HAP-1 (cell line): ENCODE measurements around the gene THRB.

Experiments used
- DNase-seq, 2 experiments: peaks; one replicate each; pipeline ENCODE4 v3.0.0-alpha.2; 2016 to 2020; ENCODE audit warnings: low spot score in 2 of 2
- H3K27me3 ChIP-seq: fragments of 250-450 bp; sonication (Bioruptor Pico); 2 replicates; pipeline ENCODE4 v1.5.1; 2020; ENCODE audit warnings: low read depth, mild to moderate bottlenecking, moderate library complexity
- H3K36me3 ChIP-seq: fragments of 250-450 bp; sonication (Bioruptor Pico); replicated peaks from 2 replicates; pipeline ENCODE4 v1.5.1; 2020; ENCODE audit warnings: mild to moderate bottlenecking
- H3K4me1 ChIP-seq: fragments of 250-450 bp; sonication (Bioruptor Pico); 2 replicates; pipeline ENCODE4 v1.5.1; 2020; ENCODE audit warnings: mild to moderate bottlenecking
- H3K4me3 ChIP-seq: fragments of 250-450 bp; sonication (Bioruptor Pico); 2 replicates; pipeline ENCODE4 v1.5.1; 2020; ENCODE audit warnings: mild to moderate bottlenecking, moderate library complexity
- H3K9me3 ChIP-seq: fragments of 250-450 bp; sonication (Bioruptor Pico); 2 replicates; pipeline ENCODE4 v1.5.1; 2020; ENCODE audit warnings: mild to moderate bottlenecking, moderate library complexity
- in situ Hi-C: fragments of 300-500 bp; cut with MboI; formaldehyde crosslinking; loops from 3 replicates; pipeline ENCODE4 v1.14.3; 2020; ENCODE audit warnings: low sequenced_read_pairs, inconsistent platforms, mixed read lengths

THRB gene

DNA sequence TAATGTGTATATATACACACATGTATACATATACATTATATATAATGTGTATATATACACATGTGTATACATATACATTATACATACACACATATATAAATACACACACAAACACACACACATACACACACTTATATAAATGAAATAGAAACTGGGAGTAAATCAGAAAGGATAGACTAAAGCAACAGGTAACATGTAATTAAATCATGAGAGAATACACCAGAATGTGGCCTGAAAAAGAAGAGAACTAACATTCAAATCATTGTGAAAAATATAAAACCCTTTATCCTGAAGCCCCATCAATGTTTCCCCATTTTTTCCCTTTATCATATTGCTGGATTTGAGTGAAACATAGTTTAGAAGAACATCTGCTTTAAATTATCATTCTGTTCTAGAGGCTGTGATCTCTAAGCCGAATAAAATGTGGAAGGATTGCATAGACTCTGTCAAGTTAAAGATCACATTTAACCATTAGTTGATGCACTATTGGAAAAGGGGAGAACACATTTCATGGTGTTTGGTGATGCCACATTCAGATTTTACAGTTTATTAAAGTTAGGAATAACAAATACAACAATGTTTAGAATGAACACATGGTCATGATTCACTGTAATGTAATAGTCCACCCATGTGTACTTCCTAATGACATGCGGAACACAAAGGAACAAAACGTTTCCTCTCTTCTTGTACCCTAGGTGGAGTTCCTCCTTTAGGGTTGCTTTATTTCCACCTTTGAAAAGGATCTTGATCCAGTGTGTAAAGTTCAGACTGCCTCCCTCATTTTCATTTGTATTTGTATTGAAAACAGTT lies 12.5 kb upstream of the THRB start:
- Histone ChIP-seq H3K36me3 (no peaks in the 10 kb centered on the region), H3K9me3 (no peaks in the 10 kb centered on the region), H3K4me1 (peaks cover 6% of the 10 kb centered on the region; the same call in 1 of the 2 replicates), H3K4me3 (no peak overlapping the region), H3K27me3 (no peaks in the 10 kb centered on the region)
- DNase-seq = no peak
- in situ Hi-C loops = no loop called here

DNA sequence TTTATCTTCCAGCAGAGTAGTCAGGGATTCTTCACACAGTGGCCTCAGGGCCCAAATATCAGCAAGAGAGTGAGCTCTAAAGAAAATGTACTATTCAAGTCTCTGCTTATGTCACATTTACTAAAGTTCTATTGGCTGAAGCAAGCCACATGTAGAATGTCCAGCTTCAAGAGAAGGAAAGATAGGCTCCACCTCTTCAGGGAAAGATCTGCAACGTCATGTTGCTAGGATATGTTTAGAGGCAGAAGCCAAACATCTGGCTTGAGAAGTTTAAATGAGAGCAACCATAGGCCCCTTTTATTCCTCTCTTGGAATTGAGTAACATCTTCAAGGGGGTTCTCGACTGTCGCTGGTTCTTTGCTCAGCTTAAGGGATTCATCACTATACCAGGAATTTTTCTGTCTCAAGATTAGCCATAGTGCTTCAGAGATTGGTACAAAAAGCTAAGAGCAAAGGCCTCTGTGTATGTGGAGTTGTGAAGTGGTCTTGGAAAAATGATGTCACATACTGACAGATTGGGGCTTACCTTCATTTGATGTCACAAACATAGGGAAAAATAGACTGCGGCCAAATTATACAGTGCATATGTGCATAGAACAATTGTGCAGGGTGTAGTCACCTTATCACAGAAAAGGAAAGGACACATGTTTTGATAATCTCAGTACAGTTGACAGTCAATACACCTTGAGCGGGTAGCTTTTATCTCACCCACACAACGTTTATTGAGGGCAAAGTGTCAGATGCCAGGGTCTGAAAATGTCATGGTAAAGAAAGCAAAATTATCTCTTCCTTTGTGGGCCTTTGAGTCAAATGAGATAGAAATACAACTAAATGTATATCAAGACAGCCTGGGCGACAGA lies 11.3 kb upstream of the THRB start:
- Histone ChIP-seq H3K36me3 (no peaks in the 10 kb centered on the region), H3K9me3 (no peaks in the 10 kb centered on the region), H3K4me3 (no peak overlapping the region), H3K27me3 (no peaks in the 10 kb centered on the region), H3K4me1 (peaks cover 6% of the 10 kb centered on the region; the same call in 1 of the 2 replicates)
- no peak for DNase-seq
- in situ Hi-C loops = no loop called here

DNA sequence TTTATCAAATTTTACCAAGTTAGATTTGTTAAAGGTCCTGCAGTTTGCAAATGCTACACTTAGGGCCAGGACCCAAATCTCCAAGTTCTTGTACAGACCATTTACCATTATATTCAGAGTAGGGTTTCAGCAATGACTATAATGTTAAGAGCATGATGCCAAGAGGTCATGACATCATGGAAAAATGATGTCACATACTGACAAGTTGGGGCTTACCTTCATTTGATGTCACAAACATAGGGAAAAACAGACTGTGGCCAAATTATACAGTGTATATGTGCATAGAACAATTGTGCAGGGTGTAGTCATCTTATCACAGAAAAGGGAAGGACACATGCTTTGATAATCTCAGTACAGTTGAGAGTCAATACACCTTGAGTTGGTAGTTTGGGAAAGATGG lies 10.1 kb upstream of the THRB start:
- H3K4me1 ChIP-seq = peaks cover 6% of the 10 kb centered on the region; the same call in 1 of the 2 replicates
- no peak for DNase-seq
- in situ Hi-C loops = no loop called here
- H3K4me3 ChIP-seq = no peak overlapping the region
- H3K36me3 ChIP-seq = no peaks in the 10 kb centered on the region
- H3K9me3 ChIP-seq = no peaks in the 10 kb centered on the region
- H3K27me3 ChIP-seq = no peaks in the 10 kb centered on the region

DNA sequence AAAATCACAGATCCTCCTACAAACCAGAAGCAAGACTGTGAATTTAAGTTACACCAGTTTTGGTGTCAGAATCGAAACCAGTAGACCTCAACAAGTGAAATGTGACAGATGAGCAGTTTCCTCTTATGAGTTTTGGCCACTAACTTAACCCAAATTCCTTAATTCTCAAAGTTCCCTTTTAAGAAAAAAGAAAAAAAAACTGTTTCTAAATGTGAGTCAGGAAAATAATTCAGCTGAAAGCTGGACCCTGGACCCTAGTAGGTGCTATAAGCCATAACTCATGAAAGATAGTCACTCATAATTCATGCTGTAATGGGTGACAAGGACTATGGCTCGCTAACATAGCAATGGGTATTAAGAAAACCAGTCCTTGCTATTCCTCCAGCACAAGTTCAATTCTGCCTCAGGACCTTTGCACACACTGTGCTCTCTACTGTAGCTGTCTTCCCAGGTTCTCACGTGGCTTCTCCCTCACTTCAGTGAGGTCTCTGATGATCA lies 9.0 kb upstream of the THRB start:
- Histone ChIP-seq H3K9me3 (no peaks in the 10 kb centered on the region), H3K4me3 (no peak overlapping the region), H3K4me1 (peaks cover 12% of the 10 kb centered on the region), H3K36me3 (no peaks in the 10 kb centered on the region), H3K27me3 (no peaks in the 10 kb centered on the region)
- no peak for DNase-seq
- in situ Hi-C loops = no loop called here

DNA sequence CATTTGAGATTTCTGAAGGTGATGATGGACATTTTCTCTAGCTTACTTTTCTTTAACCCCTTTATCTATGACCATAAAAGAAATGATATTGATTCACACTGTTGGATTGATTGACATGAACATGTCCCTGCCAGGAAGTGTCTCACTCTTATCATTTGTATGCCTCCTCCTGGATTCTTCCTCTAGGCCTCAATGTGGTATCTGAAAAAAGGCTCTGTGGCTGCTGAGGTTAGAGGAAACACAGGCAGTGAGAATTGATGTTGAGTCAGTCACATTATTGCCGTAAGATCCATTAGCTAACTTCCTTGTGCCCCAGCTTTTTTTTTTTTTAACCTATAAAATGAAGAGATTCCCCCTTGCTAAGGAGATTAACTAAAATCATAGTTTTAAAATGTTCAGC lies 8.0 kb upstream of the THRB start:
- no peak for DNase-seq
- in situ Hi-C loops = no loop called here

DNA sequence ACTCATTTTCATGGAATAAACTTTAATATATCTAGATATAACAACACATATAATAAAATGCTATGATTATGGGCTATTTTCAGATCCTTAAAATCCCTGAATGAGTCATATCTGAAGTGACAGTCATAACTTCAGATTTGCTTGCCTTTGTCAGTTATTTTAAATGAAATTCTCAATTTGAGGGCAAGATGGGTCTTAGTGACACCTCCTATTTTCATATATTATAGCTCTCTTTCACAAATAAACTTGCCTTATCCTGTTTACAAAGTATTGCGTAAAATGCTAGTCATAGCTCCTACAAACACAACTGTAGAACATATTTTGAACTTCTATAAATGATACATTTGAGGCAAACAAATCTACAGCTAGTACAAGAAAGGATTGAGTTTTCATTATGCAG lies 6.2 kb upstream of the THRB start:
- no peak overlapping the region for H3K4me3 ChIP-seq
- no peaks in the 10 kb centered on the region for H3K27me3 ChIP-seq
- no peaks in the 10 kb centered on the region for H3K36me3 ChIP-seq
- in situ Hi-C loops = no loop called here
- no peaks in the 10 kb centered on the region for H3K9me3 ChIP-seq
- DNase-seq = no peak
- peaks cover 22% of the 10 kb centered on the region for H3K4me1 ChIP-seq

More for the DNA sequence above, 8.0 kb upstream of the THRB start:
- H3K4me3 ChIP-seq = no peak overlapping the region
- no peaks in the 10 kb centered on the region for H3K27me3 ChIP-seq
- no peaks in the 10 kb centered on the region for H3K9me3 ChIP-seq
- peaks cover 15% of the 10 kb centered on the region for H3K4me1 ChIP-seq
- no peaks in the 10 kb centered on the region for H3K36me3 ChIP-seq

DNA sequence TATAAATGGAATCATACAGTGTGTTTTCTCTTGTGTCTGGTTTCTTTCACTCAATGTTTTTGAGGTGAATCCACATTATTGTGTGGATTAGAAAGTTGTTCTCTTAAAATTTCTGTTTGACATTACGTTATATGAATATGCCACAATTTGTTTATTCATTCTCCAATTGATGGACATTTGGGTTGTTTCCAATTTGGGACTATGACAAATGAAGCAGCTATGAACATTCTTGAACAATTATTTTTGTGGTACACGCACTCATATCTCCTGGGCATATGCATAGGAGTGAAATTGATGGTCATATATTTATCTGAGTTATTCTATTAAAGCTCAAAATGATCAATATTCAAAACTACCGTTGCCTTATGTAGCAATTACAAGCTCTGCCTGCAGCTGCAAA lies 5.3 kb upstream of the THRB start:
- no peaks in the 10 kb centered on the region for H3K9me3 ChIP-seq
- DNase-seq = no peak
- no peak overlapping the region for H3K4me3 ChIP-seq
- H3K36me3 ChIP-seq = no peaks in the 10 kb centered on the region
- peaks cover 25% of the 10 kb centered on the region for H3K4me1 ChIP-seq
- H3K27me3 ChIP-seq = no peaks in the 10 kb centered on the region
- in situ Hi-C loops = loop anchor here (10.0 to 25.0 kb wide), 2 partner anchors 235 to 513 kb away; no protein-coding TSS in a partner anchor

DNA sequence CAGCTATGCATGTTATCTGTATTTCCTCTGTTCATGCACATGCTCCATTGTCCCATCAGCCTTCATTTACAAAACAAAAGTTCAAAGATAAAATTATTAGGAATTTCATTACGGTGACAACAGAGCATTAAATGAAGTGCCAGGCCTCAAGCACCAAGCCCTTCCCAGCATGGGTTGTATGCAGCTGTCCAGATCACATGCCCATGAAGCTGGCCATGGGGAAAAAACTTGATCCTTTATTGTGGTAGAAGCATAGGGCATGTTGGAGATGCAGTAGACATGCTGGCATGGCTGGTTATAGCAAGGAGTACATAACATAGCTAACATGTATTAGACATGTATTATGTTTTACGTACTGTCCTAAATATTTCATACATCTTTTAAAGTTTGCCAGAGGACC lies 4.1 kb upstream of the THRB start:
- DNase-seq = no peak
- H3K4me1 ChIP-seq = peaks cover 25% of the 10 kb centered on the region
- H3K27me3 ChIP-seq = no peaks in the 10 kb centered on the region
- in situ Hi-C loops = loop anchor here (10.0 to 25.0 kb wide), 2 partner anchors 234 to 511 kb away; no protein-coding TSS in a partner anchor
- no peak overlapping the region for H3K4me3 ChIP-seq
- H3K36me3 ChIP-seq = no peaks in the 10 kb centered on the region
- H3K9me3 ChIP-seq = no peaks in the 10 kb centered on the region

DNA sequence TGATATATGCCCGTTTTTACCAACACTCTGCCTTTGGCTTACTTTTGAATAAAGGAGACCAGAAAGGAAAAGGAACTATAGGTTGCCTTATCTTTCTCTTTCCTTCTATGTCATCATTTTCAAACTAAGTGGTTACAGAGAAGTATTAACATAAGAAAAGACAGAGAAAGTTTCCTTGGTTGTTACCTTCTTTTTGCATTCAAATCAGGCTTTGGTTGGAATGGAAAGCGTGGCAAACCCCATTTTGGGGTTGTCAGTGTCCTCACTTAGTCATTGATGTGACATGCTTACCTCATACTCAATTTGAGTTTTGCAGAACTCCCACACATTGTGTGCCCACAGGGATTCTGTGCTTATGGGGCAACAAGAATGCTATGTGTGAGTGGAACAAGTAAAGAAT lies 3.7 kb upstream of the THRB start:
- no peaks in the 10 kb centered on the region for H3K9me3 ChIP-seq
- in situ Hi-C loops = loop anchor here (10.0 to 25.0 kb wide), 2 partner anchors 234 to 511 kb away; no protein-coding TSS in a partner anchor
- DNase-seq = peak; percentile 48 to 74
- no peaks in the 10 kb centered on the region for H3K36me3 ChIP-seq
- H3K4me1 ChIP-seq = peaks cover 28% of the 10 kb centered on the region
- no peak overlapping the region for H3K4me3 ChIP-seq
- H3K27me3 ChIP-seq = no peaks in the 10 kb centered on the region

DNA sequence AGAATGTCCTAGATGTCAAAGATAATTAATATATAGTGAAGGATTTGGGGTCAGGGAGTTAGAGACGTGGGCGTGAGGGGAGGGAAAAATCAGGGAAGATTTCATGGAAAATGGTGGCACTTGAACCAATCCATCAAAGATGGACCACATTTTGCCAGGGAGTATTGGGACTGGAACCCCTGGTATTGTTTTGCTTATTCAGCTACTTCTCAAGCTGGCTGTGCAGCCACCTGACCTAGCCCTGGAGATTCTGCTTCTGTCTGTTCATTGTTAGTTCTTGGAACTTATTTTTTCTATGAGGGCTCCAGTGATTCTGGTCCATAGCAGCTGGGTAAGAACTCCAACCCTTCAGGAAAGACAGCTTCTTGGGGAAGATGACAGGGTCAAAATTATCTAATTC lies 3.3 kb upstream of the THRB start:
- in situ Hi-C loops = loop anchor here (10.0 to 25.0 kb wide), 2 partner anchors 233 to 511 kb away; no protein-coding TSS in a partner anchor
- Histone ChIP-seq H3K4me3 (no peak overlapping the region), H3K9me3 (no peaks in the 10 kb centered on the region), H3K27me3 (no peaks in the 10 kb centered on the region), H3K36me3 (no peaks in the 10 kb centered on the region), H3K4me1 (peaks cover 32% of the 10 kb centered on the region)
- DNase-seq = no peak

DNA sequence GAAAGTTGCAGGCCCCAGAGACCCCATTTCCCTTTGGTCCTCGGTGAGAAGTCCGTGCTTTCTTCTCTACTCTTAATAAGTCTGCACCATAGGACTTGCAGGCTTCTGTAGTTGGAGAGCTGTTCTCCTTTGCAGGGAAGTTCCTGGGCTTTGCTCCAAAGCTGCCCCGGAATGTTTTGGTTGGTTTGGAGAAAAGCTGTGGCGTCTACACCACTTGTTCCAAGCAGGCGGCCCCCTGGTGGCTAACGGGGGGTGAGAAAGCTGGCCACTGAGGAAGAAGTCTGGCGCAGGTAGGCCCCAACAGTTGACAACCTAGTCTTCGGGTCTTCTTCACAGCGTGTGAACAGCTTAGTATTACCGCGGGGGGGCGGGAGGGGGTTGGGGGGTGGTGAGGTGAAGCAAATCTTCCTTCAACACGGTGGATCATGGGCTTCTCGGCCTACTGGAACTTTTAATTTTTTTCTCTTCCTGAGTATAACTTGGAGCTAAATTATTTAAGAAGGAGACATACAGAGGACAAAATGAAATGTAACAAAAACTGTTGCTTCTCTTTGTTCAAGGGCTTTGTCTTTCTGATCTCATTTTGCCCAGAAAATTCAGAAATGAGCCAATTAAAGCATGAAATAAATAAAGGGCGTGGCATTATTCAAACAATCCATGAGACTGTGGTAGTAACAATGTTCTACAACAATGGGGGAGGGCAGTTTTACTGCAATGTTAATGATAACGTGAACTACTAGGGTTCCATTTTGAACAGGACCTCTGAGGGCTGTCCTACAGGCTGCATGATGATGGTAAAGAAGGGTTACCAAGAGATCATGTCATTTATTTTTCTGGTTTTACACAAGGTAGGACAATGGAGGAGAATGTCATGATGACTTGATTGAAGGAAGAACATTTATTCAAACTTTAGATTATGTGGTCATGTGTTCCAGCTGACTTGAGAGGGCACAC lies 2.2 kb upstream of the THRB start:
- peak; percentile 69 to 90 for DNase-seq
- Histone ChIP-seq H3K27me3 (no peaks in the 10 kb centered on the region), H3K9me3 (no peaks in the 10 kb centered on the region), H3K36me3 (no peaks in the 10 kb centered on the region), H3K4me3 (no peak overlapping the region), H3K4me1 (peaks cover 40% of the 10 kb centered on the region)
- in situ Hi-C loops = loop anchor here (10.0 to 25.0 kb wide), 2 partner anchors 232 to 510 kb away; no protein-coding TSS in a partner anchor

DNA sequence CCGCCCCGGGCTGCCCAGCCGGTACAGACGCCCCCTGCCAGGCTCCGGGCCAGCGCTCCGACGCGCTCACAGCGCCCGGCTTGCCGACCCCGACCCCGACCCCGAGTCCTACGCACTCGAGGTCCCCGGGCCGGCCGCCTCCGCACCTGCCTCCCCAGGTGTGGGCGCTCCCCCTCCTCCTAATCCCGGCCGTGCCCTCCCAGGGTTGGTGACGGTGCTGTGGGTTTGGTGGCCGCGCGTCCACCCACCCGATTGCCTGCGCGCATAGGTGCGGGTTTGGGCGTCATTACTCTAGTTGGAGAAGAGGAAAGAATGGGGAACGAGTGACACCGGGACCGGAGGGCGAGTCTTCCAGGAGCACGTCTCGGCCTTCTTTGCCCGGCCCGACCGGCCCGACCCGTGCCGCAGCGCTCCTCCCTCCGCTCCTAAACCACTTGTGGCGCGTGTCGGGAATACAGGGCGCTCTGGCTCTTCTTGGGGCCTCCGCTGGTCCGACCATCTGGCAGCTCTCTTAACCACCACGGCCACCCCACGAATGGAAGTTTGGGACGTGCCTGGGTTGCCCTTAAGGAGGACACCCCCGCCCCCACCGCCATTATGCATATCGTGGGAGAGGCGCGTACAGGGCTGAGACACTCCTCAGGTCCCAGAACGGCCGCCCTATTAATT lies 810 bp upstream of the THRB start:
- peak; percentile 65 to 75 for DNase-seq
- H3K9me3 ChIP-seq = no peaks in the 10 kb centered on the region
- in situ Hi-C loops = loop anchor here (10.0 to 25.0 kb wide), 2 partner anchors 231 to 508 kb away; no protein-coding TSS in a partner anchor
- peak overlapping the region; percentile 67 for H3K4me3 ChIP-seq
- no peaks in the 10 kb centered on the region for H3K36me3 ChIP-seq
- no peaks in the 10 kb centered on the region for H3K27me3 ChIP-seq
- peaks cover 40% of the 10 kb centered on the region for H3K4me1 ChIP-seq
